Measurements from ENCODE around the gene GPR171. TPM values are rescaled to one million over a fixed set of nuclear protein-coding genes. Genes with fewer than 3 reads are reported as not detected.

Gene GPR171
- total and polyA plus RNA-seq, 4 experiments from 2014 or later: 116 to 156 (median 126) TPM

GRCh38 chr3:151159806-151160205 lies 43.2 kb downstream of the GPR171 start:
- ChIA-PET CTCF (ENCODE audit: partially characterized antibody) (interaction anchor here (0.7 to 4.4 kb wide), 7 partner anchors 8 to 121 kb away, joined by 3 to 29 read pairs (median 3); no protein-coding TSS in a partner anchor), POLR2A (ENCODE audit: partially characterized antibody) (no interaction called here)
- no peak for DNase-seq
- Histone ChIP-seq H3K4me3 (ENCODE audit: low read length in 2 of 2) (no peak overlapping the region), H3K9me3 (ENCODE audit: control insufficient read depth in 1 of 2, low read length in 2 of 2) (no peaks in the 10 kb centered on the region), H3K4me1 (ENCODE audit: insufficient read depth, low read length) (no peaks in the 10 kb centered on the region), H3K27ac (ENCODE audit: low read depth, low read length) (no peak overlapping the region), H3K36me3 (ENCODE audit: insufficient read depth, low read length) (no peaks in the 10 kb centered on the region), H3K27me3 (ENCODE audit: insufficient read depth, low read length) (no peaks in the 10 kb centered on the region)
- Mint-ChIP-seq H3K27me3 (peaks cover 9% of the 10 kb centered on the region in 2 donors), H3K4me3 (no peak overlapping the region), H3K36me3 (no peaks in the 10 kb centered on the region), H3K4me1 (peaks cover 0 to 2% (median 0%) of the 10 kb centered on the region in 4 donors), H3K27ac (no peak overlapping the region), H3K9me3 (no peaks in the 10 kb centered on the region)
- intact Hi-C loops (cut with micrococcal nuclease): no loop called here

- no peak overlapping the region for H3K27ac Mint-ChIP-seq
- POLR2A ChIA-PET (ENCODE audit: partially characterized antibody): interaction anchor here (0.7 to 1.1 kb wide), 3 partner anchors 44 to 128 kb away, joined by 3 to 4 read pairs (median 3); partner anchors contain the start of gene P2RY14
- no peak overlapping the region for H3K4me3 Mint-ChIP-seq
- CTCF ChIA-PET (ENCODE audit: partially characterized antibody): interaction anchor here (0.9 to 5.4 kb wide), 11 partner anchors 12 to 435 kb away, joined by 3 to 59 read pairs (median 5); no protein-coding TSS in a partner anchor
- Histone ChIP-seq H3K9me3 (ENCODE audit: control insufficient read depth in 1 of 2, low read length in 2 of 2) (no peaks in the 10 kb centered on the region), H3K36me3 (ENCODE audit: insufficient read depth, low read length) (no peaks in the 10 kb centered on the region), H3K27ac (ENCODE audit: low read depth, low read length) (no peak overlapping the region), H3K4me3 (ENCODE audit: low read length in 2 of 2) (no peak overlapping the region), H3K27me3 (ENCODE audit: insufficient read depth, low read length) (no peaks in the 10 kb centered on the region), H3K4me1 (ENCODE audit: insufficient read depth, low read length) (no peaks in the 10 kb centered on the region)
- H3K27me3 Mint-ChIP-seq: peaks cover 8% of the 10 kb centered on the region in 2 donors
- peak; percentile 42 to 49 (median 45) for DNase-seq
- peaks cover 0 to 2% (median 0%) of the 10 kb centered on the region in 4 donors for H3K4me1 Mint-ChIP-seq
- intact Hi-C loops (cut with micrococcal nuclease): loop anchor here (1.0 to 2.0 kb wide), 2 partner anchors 127 to 682 kb away; no protein-coding TSS in a partner anchor
- H3K36me3 Mint-ChIP-seq: no peaks in the 10 kb centered on the region
- no peaks in the 10 kb centered on the region for H3K9me3 Mint-ChIP-seq
Observed at GRCh38 chr3:151156618-151157216, 46.3 kb downstream of the GPR171 start.

DNA sequence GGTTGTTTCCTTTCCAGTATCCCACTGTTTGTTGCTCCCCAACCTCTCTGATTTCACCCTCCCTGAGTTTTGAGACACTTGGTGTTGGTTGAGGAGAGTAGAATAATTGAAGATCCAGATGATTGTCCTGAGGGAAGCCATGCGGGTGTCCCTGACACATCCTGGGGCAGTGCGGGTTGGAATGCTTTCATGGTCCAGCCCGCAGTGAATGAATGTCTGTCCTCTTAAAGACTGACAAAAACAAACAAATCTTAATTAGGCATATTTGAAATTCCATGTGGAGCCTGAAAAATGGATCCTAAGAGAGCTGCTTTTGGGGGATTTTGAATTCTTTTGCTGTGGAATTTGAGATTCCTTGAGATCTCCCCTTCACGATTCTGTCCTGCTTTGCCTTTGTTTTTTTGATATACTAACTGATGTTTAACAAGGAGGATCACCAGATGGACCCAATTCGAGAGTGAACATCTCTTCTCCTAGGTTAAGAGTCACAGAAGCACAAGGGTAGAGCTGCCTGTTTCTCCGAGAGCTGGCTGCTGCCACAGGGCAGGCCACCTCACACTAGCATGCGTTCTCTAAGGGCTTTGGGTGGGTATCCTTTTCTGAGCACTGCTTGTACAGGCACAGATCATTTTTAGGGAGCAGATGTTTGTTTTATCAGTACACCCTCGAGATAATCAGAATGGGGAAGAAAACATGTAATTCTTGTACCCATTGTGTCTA lies 47.4 kb downstream of the GPR171 start:
- Mint-ChIP-seq H3K4me1 (peaks cover 0 to 2% (median 0%) of the 10 kb centered on the region in 4 donors), H3K27me3 (peaks cover 6 to 8% of the 10 kb centered on the region in 2 donors), H3K9me3 (no peaks in the 10 kb centered on the region), H3K4me3 (no peak overlapping the region), H3K27ac (no peak overlapping the region), H3K36me3 (no peaks in the 10 kb centered on the region)
- Histone ChIP-seq H3K4me3 (ENCODE audit: low read length in 2 of 2) (no peak overlapping the region), H3K4me1 (ENCODE audit: insufficient read depth, low read length) (no peaks in the 10 kb centered on the region), H3K36me3 (ENCODE audit: insufficient read depth, low read length) (no peaks in the 10 kb centered on the region), H3K27ac (ENCODE audit: low read depth, low read length) (no peak overlapping the region), H3K27me3 (ENCODE audit: insufficient read depth, low read length) (no peaks in the 10 kb centered on the region), H3K9me3 (ENCODE audit: control insufficient read depth in 1 of 2, low read length in 2 of 2) (no peaks in the 10 kb centered on the region)
- intact Hi-C loops (cut with micrococcal nuclease): loop anchor here (1.0 to 2.0 kb wide), 2 partner anchors 128 to 683 kb away; no protein-coding TSS in a partner anchor
- ChIA-PET POLR2A (ENCODE audit: partially characterized antibody) (no interaction called here), CTCF (ENCODE audit: partially characterized antibody) (interaction anchor here (0.9 to 5.4 kb wide), 9 partner anchors 12 to 434 kb away, joined by 3 to 59 read pairs (median 5); no protein-coding TSS in a partner anchor)
- DNase-seq: no peak

- no peaks in the 10 kb centered on the region for H3K36me3 Mint-ChIP-seq
- Histone ChIP-seq H3K4me3 (ENCODE audit: low read length in 2 of 2) (no peak overlapping the region), H3K9me3 (ENCODE audit: control insufficient read depth in 1 of 2, low read length in 2 of 2) (no peaks in the 10 kb centered on the region), H3K27ac (ENCODE audit: low read depth, low read length) (no peak overlapping the region), H3K36me3 (ENCODE audit: insufficient read depth, low read length) (no peaks in the 10 kb centered on the region), H3K27me3 (ENCODE audit: insufficient read depth, low read length) (no peaks in the 10 kb centered on the region), H3K4me1 (ENCODE audit: insufficient read depth, low read length) (no peaks in the 10 kb centered on the region)
- peaks cover 4 to 8% of the 10 kb centered on the region in 2 donors for H3K27me3 Mint-ChIP-seq
- intact Hi-C loops (cut with micrococcal nuclease): no loop called here
- H3K4me1 Mint-ChIP-seq: peaks cover 0 to 2% (median 0%) of the 10 kb centered on the region in 4 donors
- DNase-seq: no peak
- H3K4me3 Mint-ChIP-seq: no peak overlapping the region
- CTCF ChIA-PET (ENCODE audit: partially characterized antibody): interaction anchor here (0.8 to 5.4 kb wide), 3 partner anchors 9 to 13 kb away, joined by 3 to 59 read pairs (median 5); no protein-coding TSS in a partner anchor
- no peak overlapping the region for H3K27ac Mint-ChIP-seq
- H3K9me3 Mint-ChIP-seq: no peaks in the 10 kb centered on the region
- POLR2A ChIA-PET (ENCODE audit: partially characterized antibody): no interaction called here
Observed at GRCh38 chr3:151154566-151154965, 48.5 kb downstream of the GPR171 start.

- Histone ChIP-seq H3K27ac (ENCODE audit: low read depth, low read length) (no peak overlapping the region), H3K27me3 (ENCODE audit: insufficient read depth, low read length) (no peaks in the 10 kb centered on the region), H3K4me3 (ENCODE audit: low read length in 2 of 2) (no peak overlapping the region), H3K9me3 (ENCODE audit: control insufficient read depth in 1 of 2, low read length in 2 of 2) (no peaks in the 10 kb centered on the region), H3K36me3 (ENCODE audit: insufficient read depth, low read length) (no peaks in the 10 kb centered on the region), H3K4me1 (ENCODE audit: insufficient read depth, low read length) (no peaks in the 10 kb centered on the region)
- no peak overlapping the region for H3K27ac Mint-ChIP-seq
- H3K4me3 Mint-ChIP-seq: no peak overlapping the region
- no peaks in the 10 kb centered on the region for H3K9me3 Mint-ChIP-seq
- no peak for DNase-seq
- no peaks in the 10 kb centered on the region for H3K36me3 Mint-ChIP-seq
- CTCF ChIA-PET (ENCODE audit: partially characterized antibody): interaction anchor here (0.8 to 5.4 kb wide), 7 partner anchors 9 to 365 kb away, joined by 3 to 59 read pairs (median 4); no protein-coding TSS in a partner anchor
- H3K27me3 Mint-ChIP-seq: peaks cover 6 to 10% of the 10 kb centered on the region in 2 donors
- H3K4me1 Mint-ChIP-seq: peaks cover 0 to 2% (median 0%) of the 10 kb centered on the region in 4 donors
- intact Hi-C loops (cut with micrococcal nuclease): no loop called here
- POLR2A ChIA-PET (ENCODE audit: partially characterized antibody): no interaction called here
Observed at GRCh38 chr3:151152455-151153079, 50.4 kb downstream of the GPR171 start.

Other genes with a start within 250 kb of the GPR171 start
- not detected for gene CLRN1, start 230.5 kb downstream of the GPR171 start, total RNA-seq
- not detected for gene CLRN1, start 230.5 kb downstream of the GPR171 start, polyA plus RNA-seq
- under 1 TPM; 0.35 to 0.78 TPM for gene MED12L, start 117.6 kb downstream of the GPR171 start, total RNA-seq
- not detected for gene MED12L, start 117.6 kb downstream of the GPR171 start, polyA plus RNA-seq
- 1 to 10 TPM in 1 of 2 experiments, under 1 TPM in 1; 0.94 to 1.3 TPM for gene P2RY14, start 75.3 kb upstream of the GPR171 start, total RNA-seq
- 1 to 10 TPM in 1 of 2 donors, under 1 TPM in 1; 0.36 to 1.2 TPM for gene P2RY14, start 75.3 kb upstream of the GPR171 start, polyA plus RNA-seq
- gene GPR87, start 113.6 kb upstream of the GPR171 start, total RNA-seq: not detected
- not detected for gene GPR87, start 113.6 kb upstream of the GPR171 start, polyA plus RNA-seq
- not detected for gene P2RY13, start 126.3 kb upstream of the GPR171 start, total RNA-seq
- not detected for gene P2RY13, start 126.3 kb upstream of the GPR171 start, polyA plus RNA-seq
- gene P2RY12, start 181.5 kb upstream of the GPR171 start, total RNA-seq: not detected
- gene P2RY12, start 181.5 kb upstream of the GPR171 start, polyA plus RNA-seq: not detected

Data from CD4-positive, alpha-beta memory T cell (primary cell).